Keratinocyte (primary cell): ENCODE measurements around the gene SLC6A8. TPM values are rescaled to one million over a fixed set of nuclear protein-coding genes. Genes with fewer than 3 reads are reported as not detected.

Experiments used
- DNase-seq: peaks from one replicate; pipeline ENCODE4 v3.0.0-alpha.2; 2011; ENCODE audit warnings: low read depth, missing footprints, low spot score
- FAIRE-seq: peaks from 2 replicates; lab custom pipeline; 2011; peaks lifted over from hg19 to GRCh38; lab: Jason Lieb, UNC
- H2AFZ ChIP-seq: 2 replicates; pipeline ENCODE4 v1.6.0; 2012; ENCODE audit warnings: low read length, control low read depth, inconsistent platforms; ENCODE audit not compliant: control insufficient read depth
- H3K27ac ChIP-seq: 2 replicates; pipeline ENCODE4 v1.5.1; 2011; ENCODE audit warnings: low read length; ENCODE audit not compliant: control insufficient read depth, insufficient read depth
- H3K27me3 ChIP-seq: 3 replicates; pipeline ENCODE4 v1.6.0; 2011; ENCODE audit warnings: low read length; ENCODE audit not compliant: control insufficient read depth, insufficient read depth; ENCODE audit errors: extremely low read depth
- H3K36me3 ChIP-seq, 2 experiments: 2 replicates in 1 of 2; 3 replicates in 1 of 2; pipeline ENCODE4 v1.5.1; 2011; ENCODE audit warnings: low read length in 2 of 2, mild to moderate bottlenecking in 1 of 2; ENCODE audit not compliant: control insufficient read depth in 2 of 2, insufficient read depth in 2 of 2; ENCODE audit errors: extremely low read depth in 1 of 2
- H3K4me1 ChIP-seq: 3 replicates; pipeline ENCODE4 v1.5.1; 2011; ENCODE audit warnings: low read length; ENCODE audit not compliant: control insufficient read depth, insufficient read depth; ENCODE audit errors: extremely low read depth
- H3K4me2 ChIP-seq: 3 replicates; pipeline ENCODE4 v1.6.0; 2011; ENCODE audit warnings: low read depth, low read length; ENCODE audit not compliant: control insufficient read depth, insufficient read depth; ENCODE audit errors: extremely low read depth
- H3K4me3 ChIP-seq, 3 experiments: fragments of 200-600 bp in 1 of 3; sonication (generic) in 1 of 3; 2 replicates in 2 of 3; 3 replicates in 1 of 3; pipeline ENCODE4 v1.5.1; 2011 to 2016; ENCODE audit warnings: low read length in 3 of 3, mild to moderate bottlenecking in 3 of 3, control low read depth in 2 of 3, inconsistent platforms in 1 of 3, low read depth in 1 of 3, mixed read lengths in 1 of 3, mixed run types in 1 of 3, moderate library complexity in 1 of 3; ENCODE audit not compliant: control insufficient read depth in 2 of 3, insufficient read depth in 2 of 3; ENCODE audit errors: extremely low read depth in 1 of 3
- H3K79me2 ChIP-seq: 2 replicates; pipeline ENCODE4 v1.6.0; 2012; ENCODE audit warnings: low read length; ENCODE audit not compliant: control insufficient read depth, insufficient read depth
- H3K9ac ChIP-seq: 3 replicates; pipeline ENCODE4 v1.6.0; 2011; ENCODE audit warnings: low read length; ENCODE audit not compliant: control insufficient read depth, insufficient read depth; ENCODE audit errors: extremely low read depth
- H3K9me1 ChIP-seq: 3 replicates; pipeline ENCODE4 v1.6.0; 2011; ENCODE audit warnings: low read length; ENCODE audit not compliant: control insufficient read depth, insufficient read depth; ENCODE audit errors: extremely low read depth
- H3K9me3 ChIP-seq: 2 replicates; pipeline ENCODE4 v1.5.1; 2012; ENCODE audit warnings: low read depth, low read length; ENCODE audit not compliant: control insufficient read depth
- H4K20me1 ChIP-seq: 3 replicates; pipeline ENCODE4 v1.6.0; 2011; ENCODE audit warnings: low read length; ENCODE audit not compliant: control insufficient read depth, insufficient read depth; ENCODE audit errors: extremely low read depth
- EZH2 ChIP-seq: IDR thresholded peaks from one replicate; pipeline ENCODE4 v1.6.1; 2012; ENCODE audit warnings: inconsistent platforms, mild to moderate bottlenecking, low read length, moderate library complexity
- dilution Hi-C: fragments of 300-500 bp; cut with MboI; formaldehyde crosslinking; loops from one replicate; pipeline ENCODE4 v1.7.0; 2020; ENCODE audit warnings: low sequenced_read_pairs; ENCODE audit not compliant: extremely low pct_ligation_motif_present
- polyA plus RNA-seq, 5 experiments: library from polyadenylated mRNA; depleted of rRNA in 3 of 5; stranded (reverse) in 3 of 5; stranded (forward) in 1 of 5; unstranded in 1 of 5; fragments of >200 nt; gene quantifications; 1 replicate in 1 of 5; 2 replicates in 3 of 5; 3 replicates in 1 of 5; pipeline versions ENCODE4 v1.2.1 to v1.2.3, GENCODE V29; 2011 to 2012; ENCODE audit warnings: missing spikeins in 2 of 5, low read depth in 1 of 5, low replicate concordance in 1 of 5
- TF ChIP-seq, protein P1 (sequence below), 3 experiments: IDR thresholded peaks in 1 of 3; conservative IDR thresholded peaks in 1 of 3; optimal IDR thresholded peaks in 1 of 3; 2 replicates in 2 of 3; 3 replicates in 1 of 3; pipeline versions ENCODE3 to v1.5.1; 2011; ENCODE audit warnings: low read length in 3 of 3, mild to moderate bottlenecking in 3 of 3, moderate library complexity in 2 of 3, control low read depth in 1 of 3, inconsistent platforms in 1 of 3; ENCODE audit not compliant: insufficient read depth in 2 of 3; ENCODE audit errors: extremely low read depth in 1 of 3

The SLC6A8 gene
- polyA plus RNA-seq, 1 donor (not counting 4 experiments of a cell fraction or from before 2014, with no cell fraction given) = 33.6 TPM

DNA sequence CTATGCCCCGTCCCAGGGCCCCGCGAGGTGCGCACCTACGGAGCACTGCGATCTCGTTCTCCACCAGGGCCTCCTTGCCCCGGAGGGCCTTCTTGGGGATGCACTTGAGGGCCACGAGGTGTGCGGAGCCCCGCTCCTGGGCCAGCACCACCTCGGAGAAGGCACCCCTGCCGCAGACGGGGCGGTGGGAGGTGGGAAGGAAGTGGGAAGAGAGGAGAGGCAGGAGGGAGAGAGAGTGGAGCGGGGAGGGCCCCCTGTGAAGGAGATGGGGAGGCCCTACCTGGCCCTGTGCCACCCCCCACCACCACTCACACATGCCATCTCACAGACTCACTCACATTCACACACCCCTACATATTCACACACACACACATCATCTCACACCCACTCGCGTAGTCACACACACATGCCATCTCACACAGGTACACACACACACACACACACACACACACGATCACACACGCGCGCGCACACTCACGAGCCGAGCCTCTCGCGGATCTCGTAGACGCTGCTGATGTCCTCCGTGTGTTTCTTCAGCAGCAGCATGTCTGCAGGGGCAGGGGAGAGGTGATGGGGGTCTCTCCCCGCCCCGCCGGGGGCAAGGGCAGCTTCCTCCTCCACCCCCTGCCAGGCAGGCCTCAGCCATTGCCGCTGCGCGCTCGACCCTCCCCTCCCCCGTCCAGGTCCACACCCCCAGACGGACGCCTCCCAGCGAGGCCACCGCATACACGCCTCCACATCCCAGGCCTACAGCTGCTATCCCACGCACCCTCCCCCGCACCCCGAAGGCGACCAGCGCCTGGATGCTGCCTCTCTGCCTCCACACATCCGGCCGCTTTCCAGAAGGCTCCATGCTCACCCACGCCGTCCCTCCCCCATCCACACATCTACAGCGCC is 14.9 kb upstream of the SLC6A8 start:
- no peaks in the 10 kb centered on the region for H3K79me2 ChIP-seq
- H3K27me3 ChIP-seq = no peaks in the 10 kb centered on the region
- H3K4me3 ChIP-seq = no peak overlapping the region
- dilution Hi-C loops = no loop called here
- FAIRE-seq (no peak), DNase-seq (no peak)
- TF ChIP-seq, protein P1, sequence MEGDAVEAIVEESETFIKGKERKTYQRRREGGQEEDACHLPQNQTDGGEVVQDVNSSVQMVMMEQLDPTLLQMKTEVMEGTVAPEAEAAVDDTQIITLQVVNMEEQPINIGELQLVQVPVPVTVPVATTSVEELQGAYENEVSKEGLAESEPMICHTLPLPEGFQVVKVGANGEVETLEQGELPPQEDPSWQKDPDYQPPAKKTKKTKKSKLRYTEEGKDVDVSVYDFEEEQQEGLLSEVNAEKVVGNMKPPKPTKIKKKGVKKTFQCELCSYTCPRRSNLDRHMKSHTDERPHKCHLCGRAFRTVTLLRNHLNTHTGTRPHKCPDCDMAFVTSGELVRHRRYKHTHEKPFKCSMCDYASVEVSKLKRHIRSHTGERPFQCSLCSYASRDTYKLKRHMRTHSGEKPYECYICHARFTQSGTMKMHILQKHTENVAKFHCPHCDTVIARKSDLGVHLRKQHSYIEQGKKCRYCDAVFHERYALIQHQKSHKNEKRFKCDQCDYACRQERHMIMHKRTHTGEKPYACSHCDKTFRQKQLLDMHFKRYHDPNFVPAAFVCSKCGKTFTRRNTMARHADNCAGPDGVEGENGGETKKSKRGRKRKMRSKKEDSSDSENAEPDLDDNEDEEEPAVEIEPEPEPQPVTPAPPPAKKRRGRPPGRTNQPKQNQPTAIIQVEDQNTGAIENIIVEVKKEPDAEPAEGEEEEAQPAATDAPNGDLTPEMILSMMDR (optimal IDR thresholded peaks at IDR 0.05 in 1 of 3, IDR thresholded peaks at IDR 0.05 in 1 of 3, conservative IDR thresholded peaks at IDR 0.05 in 1 of 3; ENCODE audit: extremely low read depth in 1 of 3, insufficient read depth in 2 of 3, low read length in 3 of 3) = no peak
- TF ChIP-seq EZH2 = peak; percentile 32
- no peak overlapping the region for H3K4me2 ChIP-seq
- no peaks in the 10 kb centered on the region for H3K36me3 ChIP-seq
- H2AFZ ChIP-seq = no peak overlapping the region
- H4K20me1 ChIP-seq = no peaks in the 10 kb centered on the region
- H3K4me1 ChIP-seq = peaks cover 4% of the 10 kb centered on the region
- no peaks in the 10 kb centered on the region for H3K9me3 ChIP-seq
- no peak overlapping the region for H3K27ac ChIP-seq
- H3K9ac ChIP-seq = no peak overlapping the region
- no peaks in the 10 kb centered on the region for H3K9me1 ChIP-seq

DNA sequence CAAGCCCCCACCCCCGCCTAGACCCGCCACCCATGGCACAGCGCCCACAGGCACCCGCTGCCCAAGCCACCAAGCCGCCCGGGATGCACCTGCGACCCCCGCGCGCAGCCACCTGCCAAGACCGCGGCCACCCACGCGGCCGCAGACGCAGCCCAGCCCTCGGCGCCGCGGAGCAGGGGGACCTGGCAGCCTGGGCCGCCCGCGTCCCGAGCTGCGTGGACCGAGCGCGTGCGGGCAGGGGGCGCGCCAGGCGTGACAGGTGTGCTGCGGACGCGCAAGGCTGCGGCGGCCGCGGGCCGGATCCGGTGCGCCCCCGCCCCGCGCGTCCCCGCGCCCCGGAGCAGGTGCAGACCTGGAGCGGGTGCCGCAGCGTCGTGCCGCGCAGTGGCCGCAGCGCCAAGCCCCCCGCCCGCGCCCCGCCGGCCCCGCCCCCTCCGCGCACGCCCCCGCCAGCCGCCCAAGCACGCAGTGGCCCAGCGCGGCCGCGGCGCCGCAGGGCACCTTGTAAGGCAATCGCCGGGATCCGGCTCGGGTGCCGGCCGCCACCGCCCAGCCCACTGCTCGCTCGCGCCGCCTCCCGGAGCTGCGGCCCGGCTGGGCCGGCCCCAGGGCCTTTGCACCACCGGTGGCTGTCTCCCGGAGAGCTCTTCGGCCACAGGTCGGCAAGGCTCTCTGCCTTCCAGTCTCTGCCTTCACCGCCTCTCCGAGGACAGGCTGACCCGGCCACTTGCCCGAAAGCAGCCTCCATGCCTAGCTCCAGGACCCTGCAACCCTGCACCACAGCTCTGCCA is 14.1 kb upstream of the SLC6A8 start, which contains the start of gene PNCK:
Gene PNCK (minus strand): TSS at position 386 of the 791 bp plus-strand sequence. CDS start 737 bp downstream, outside the sequence.
- TF ChIP-seq, protein P1 (optimal IDR thresholded peaks at IDR 0.05 in 1 of 3, IDR thresholded peaks at IDR 0.05 in 1 of 3, conservative IDR thresholded peaks at IDR 0.05 in 1 of 3; ENCODE audit: extremely low read depth in 1 of 3, insufficient read depth in 2 of 3, low read length in 3 of 3) = no peak
- TF ChIP-seq EZH2 = no peak
- H3K27me3 ChIP-seq = no peaks in the 10 kb centered on the region
- no peaks in the 10 kb centered on the region for H3K36me3 ChIP-seq
- H4K20me1 ChIP-seq = no peaks in the 10 kb centered on the region
- dilution Hi-C loops = no loop called here
- peaks cover 4% of the 10 kb centered on the region for H3K4me1 ChIP-seq
- FAIRE-seq (no peak), DNase-seq (no peak)
- no peak within 1 kb of the TSS for H3K4me2 ChIP-seq
- H2AFZ ChIP-seq = no peak within 1 kb of the TSS
- no peaks in the 10 kb centered on the region for H3K9me3 ChIP-seq
- H3K79me2 ChIP-seq = no peaks in the 10 kb centered on the region
- no peaks in the 10 kb centered on the region for H3K9me1 ChIP-seq
- no peak within 1 kb of the TSS for H3K27ac ChIP-seq
- H3K4me3 ChIP-seq = no peak within 1 kb of the TSS
- no peak within 1 kb of the TSS for H3K9ac ChIP-seq
